Astrocyte of the cerebellum (primary cell): ENCODE results near the gene GSG1L.

ENCODE experiments used
- DNase-seq: peaks from one replicate; pipeline ENCODE4 v3.0.0-alpha.2; 2011; ENCODE audit warnings: low read depth
- H3K4me3 ChIP-seq: 2 replicates; pipeline ENCODE4 v1.5.1; 2011; ENCODE audit warnings: mild to moderate bottlenecking, low read depth, low read length, moderate library complexity
- in situ Hi-C: cut with HindIII; loops from 2 replicates; pipeline ENCODE4 v1.10.0; 2017; ENCODE audit warnings: low sequenced_read_pairs
- TF ChIP-seq, protein P1 (sequence below): IDR thresholded peaks from 2 replicates; pipeline ENCODE4 v1.5.1; 2012; ENCODE audit warnings: low read length, low read depth, moderate library complexity, mild to moderate bottlenecking; ENCODE audit errors: missing control alignments

GSG1L gene

GRCh38 chr16:28067604-28068379, 4.3 kb upstream of the GSG1L start:
- TF ChIP-seq, protein P1, sequence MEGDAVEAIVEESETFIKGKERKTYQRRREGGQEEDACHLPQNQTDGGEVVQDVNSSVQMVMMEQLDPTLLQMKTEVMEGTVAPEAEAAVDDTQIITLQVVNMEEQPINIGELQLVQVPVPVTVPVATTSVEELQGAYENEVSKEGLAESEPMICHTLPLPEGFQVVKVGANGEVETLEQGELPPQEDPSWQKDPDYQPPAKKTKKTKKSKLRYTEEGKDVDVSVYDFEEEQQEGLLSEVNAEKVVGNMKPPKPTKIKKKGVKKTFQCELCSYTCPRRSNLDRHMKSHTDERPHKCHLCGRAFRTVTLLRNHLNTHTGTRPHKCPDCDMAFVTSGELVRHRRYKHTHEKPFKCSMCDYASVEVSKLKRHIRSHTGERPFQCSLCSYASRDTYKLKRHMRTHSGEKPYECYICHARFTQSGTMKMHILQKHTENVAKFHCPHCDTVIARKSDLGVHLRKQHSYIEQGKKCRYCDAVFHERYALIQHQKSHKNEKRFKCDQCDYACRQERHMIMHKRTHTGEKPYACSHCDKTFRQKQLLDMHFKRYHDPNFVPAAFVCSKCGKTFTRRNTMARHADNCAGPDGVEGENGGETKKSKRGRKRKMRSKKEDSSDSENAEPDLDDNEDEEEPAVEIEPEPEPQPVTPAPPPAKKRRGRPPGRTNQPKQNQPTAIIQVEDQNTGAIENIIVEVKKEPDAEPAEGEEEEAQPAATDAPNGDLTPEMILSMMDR, result no peak
- peak; percentile 71 for DNase-seq
- H3K4me3 ChIP-seq, result no peak overlapping the region
- in situ Hi-C loops, result no loop called here

- no peak overlapping the region for H3K4me3 ChIP-seq
- DNase-seq, result no peak
- TF ChIP-seq, protein P1, result no peak
- in situ Hi-C loops, result no loop called here
These were observed 1.3 kb upstream of the GSG1L start for GRCh38 chr16:28064706-28065249.

- TF ChIP-seq, protein P1, result no peak
- no peak for DNase-seq
- in situ Hi-C loops, result no loop called here
- H3K4me3 ChIP-seq, result no peak overlapping the region
These were observed 636 bp upstream of the GSG1L start for GRCh38 chr16:28064150-28064549.

- in situ Hi-C loops, result no loop called here
These were observed 530 bp downstream of the GSG1L start for GRCh38 chr16:28062847-28063521.

DNA sequence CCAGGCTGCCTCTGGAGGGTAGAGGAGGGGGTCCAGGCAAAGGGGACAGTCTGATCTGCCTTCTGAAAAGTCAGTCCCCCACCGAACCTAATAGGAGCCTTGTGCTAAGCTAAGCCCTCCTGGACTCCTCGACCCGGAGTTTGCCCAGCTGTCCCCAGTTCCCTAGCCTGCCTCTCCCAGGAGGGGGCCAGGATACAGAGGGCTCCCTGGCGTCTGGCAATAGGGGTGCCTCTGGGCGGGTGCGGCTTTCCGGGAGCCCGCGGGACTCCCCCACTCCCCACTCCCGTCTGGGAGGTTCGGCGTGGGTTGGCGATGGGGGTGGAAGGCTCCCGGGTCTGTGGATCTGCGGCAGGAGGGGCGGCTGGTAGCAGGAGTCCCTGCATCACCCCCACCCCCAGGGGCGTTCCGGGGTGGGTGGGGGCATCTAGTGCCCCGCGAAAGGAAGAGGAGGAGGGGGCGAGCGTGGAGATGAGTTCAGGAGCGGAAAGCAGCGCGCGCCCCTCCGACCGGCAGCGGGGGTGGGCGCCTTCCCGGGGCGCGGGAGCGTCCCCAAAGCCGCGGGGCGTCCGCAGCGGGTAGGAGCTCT, 1.2 kb downstream of the GSG1L start:
- no peak for DNase-seq
- H3K4me3 ChIP-seq, result peak overlapping the region; percentile 26
- in situ Hi-C loops, result no loop called here
- TF ChIP-seq, protein P1, result no peak

More at GRCh38 chr16:28062847-28063521, 530 bp downstream of the GSG1L start:
- TF ChIP-seq, protein P1, result no peak
- no peak for DNase-seq
- H3K4me3 ChIP-seq, result peak overlapping the region; percentile 26

GRCh38 chr16:28061352-28062101, 2.0 kb downstream of the GSG1L start:
- no peak overlapping the region for H3K4me3 ChIP-seq
- TF ChIP-seq, protein P1, result no peak
- DNase-seq, result no peak
- in situ Hi-C loops, result no loop called here
